ENCODE measurements around the gene BCKDK. TPM values are rescaled to one million over a fixed set of nuclear protein-coding genes. Genes with fewer than 3 reads are reported as not detected.

BCKDK gene
- total and polyA plus RNA-seq, 2 of the 13 experiments (the other 11 are each of a cell fraction or from before 2014, with no cell fraction given) = 24.9 to 42.6 TPM

GRCh38 chr16:31073970-31074813 lies 34.0 kb upstream of the BCKDK start, which contains the start of the genes ZNF646 and ZNF668 (continued):
- TF ChIP-seq NRL (CRISPR knock-in tag; IDR thresholded peaks at IDR 0.05; ENCODE audit: borderline replicate concordance) = peak; percentile 78; the same call in 1 of the 2 replicates
- peak; percentile 46; the same call in 1 of the 2 replicates for TF ChIP-seq BCL6 (CRISPR knock-in tag; IDR thresholded peaks at IDR 0.05)
- TF ChIP-seq ZNF232 (CRISPR knock-in tag; IDR thresholded peaks at IDR 0.05; ENCODE audit: borderline replicate concordance) = no peak
- TF ChIP-seq ZNF788 (CRISPR knock-in tag; IDR thresholded peaks at IDR 0.05; ENCODE audit: borderline replicate concordance) = peak; percentile 62; the same call in 1 of the 2 replicates
- TF ChIP-seq KLF15 (CRISPR knock-in tag; IDR thresholded peaks at IDR 0.05; ENCODE audit: borderline replicate concordance) = no peak
- TF ChIP-seq NCOA1 (CRISPR knock-in tag; IDR thresholded peaks at IDR 0.05) = no peak; the same call in 1 of the 2 replicates
- TF ChIP-seq GATAD1 (CRISPR knock-in tag; IDR thresholded peaks at IDR 0.05) = peak; percentile 97
- TF ChIP-seq ZMAT3 (CRISPR knock-in tag; conservative IDR thresholded peaks at IDR 0.05) = no peak; the same call in 1 of the 2 replicates
- TF ChIP-seq ZBTB38 (CRISPR knock-in tag; IDR thresholded peaks at IDR 0.05) = peak; percentile 85
- TF ChIP-seq EED (CRISPR knock-in tag; IDR thresholded peaks at IDR 0.05) = no peak; the same call in 1 of the 2 replicates
- TF ChIP-seq ZNF781 (CRISPR knock-in tag; IDR thresholded peaks at IDR 0.05; ENCODE audit: borderline replicate concordance, not compliant biosample characterization) = peak; percentile 35
- TF ChIP-seq ZNF510 (CRISPR knock-in tag; IDR thresholded peaks at IDR 0.05; ENCODE audit: low read depth) = peak; percentile 89
- TF ChIP-seq SOX13 (IDR thresholded peaks at IDR 0.05) = peak; percentile 51; the same call in 1 of the 2 replicates
- TF ChIP-seq SOX13 (CRISPR knock-in tag; conservative IDR thresholded peaks at IDR 0.05 in 1 of 2, IDR thresholded peaks at IDR 0.05 in 1 of 2) = peak; percentile 62 to 74; a peak in 2 of 4 replicates
- peak; percentile 85; the same call in 1 of the 2 replicates for TF ChIP-seq PHF21A (CRISPR knock-in tag; IDR thresholded peaks at IDR 0.05)
- no peak for TF ChIP-seq ZNF841 (CRISPR knock-in tag; IDR thresholded peaks at IDR 0.05; ENCODE audit: borderline replicate concordance)
- TF ChIP-seq RORA (CRISPR knock-in tag; IDR thresholded peaks at IDR 0.05) = no peak
- TF ChIP-seq ZNF318 (CRISPR knock-in tag; IDR thresholded peaks at IDR 0.05) = peak; percentile 91; the same call in 1 of the 2 replicates
- TF ChIP-seq THYN1 (CRISPR knock-in tag; IDR thresholded peaks at IDR 0.05; ENCODE audit: borderline replicate concordance, low read depth) = peak; percentile 77; the same call in 1 of the 2 replicates
- no peak for TF ChIP-seq TCF7L2 (IDR thresholded peaks at IDR 0.05; ENCODE audit: low read depth, low read length)
- peak; percentile 35; the same call in 1 of the 2 replicates for TF ChIP-seq ZNF441 (CRISPR knock-in tag; IDR thresholded peaks at IDR 0.05; ENCODE audit: borderline replicate concordance)
- TF ChIP-seq ZC3H4 (CRISPR knock-in tag; IDR thresholded peaks at IDR 0.05; ENCODE audit: borderline replicate concordance) = no peak
